NT2/D1 (cell line): Measurements from ENCODE around the gene NEK10.

Experiments used
- YY1 ChIP-seq: IDR thresholded peaks from 2 replicates; pipeline ENCODE4 v1.6.1; 2011; ENCODE audit not compliant: insufficient read length, insufficient read depth
- ZNF274 ChIP-seq: IDR thresholded peaks from 2 replicates; pipeline ENCODE4 v1.6.1; 2011; ENCODE audit warnings: mild to moderate bottlenecking, low read depth, low read length

DNA sequence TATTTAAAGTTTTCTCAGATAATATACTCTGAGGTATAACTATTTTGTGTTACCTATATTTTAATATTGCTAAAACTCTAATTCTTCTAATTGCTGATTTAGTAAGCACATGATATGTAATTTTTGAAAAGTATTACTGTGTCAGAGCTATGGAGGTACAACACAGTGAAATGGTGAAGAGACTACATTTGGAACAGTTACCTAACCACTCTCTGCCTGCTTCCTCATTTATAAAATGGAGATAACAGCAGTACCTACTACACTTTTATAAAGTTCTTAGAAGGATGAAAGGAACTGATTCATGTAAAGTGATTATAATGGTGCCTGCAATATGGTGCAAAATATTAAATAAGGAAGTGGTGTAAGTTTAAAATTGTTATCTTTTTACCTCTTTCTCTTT is 16.3 kb upstream of the NEK10 start:
- TF ChIP-seq YY1 (no peak), ZNF274 (no peak)
